Calu3 (cell line): ENCODE results near the gene STK10. TPM values are rescaled to one million over a fixed set of nuclear protein-coding genes. Genes with fewer than 3 reads are reported as not detected.

Source experiments
- BruUV-seq: library from RNA; stranded (reverse); fragments of 400-500 nt; replicated peaks from 2 replicates; lab custom pipeline; 2021; lab: Mats Ljungman, UMichigan
- CTCF ChIA-PET: fragments of 300-600 bp; sonication (Branson Sonifier 250); formaldehyde crosslinking; loops from one replicate; lab custom pipeline; 2022; ENCODE audit warnings: antibody characterized with exemption; lab: Charles Lee
- DNase-seq: peaks from one replicate; pipeline ENCODE4 v3.0.0; 2022
- H3K27ac Mint-ChIP-seq: one replicate; pipeline ENCODE4 v1.8.0; 2022; ENCODE audit warnings: mixed read lengths; ENCODE audit not compliant: unreplicated experiment
- H3K27me3 Mint-ChIP-seq: one replicate; pipeline ENCODE4 v1.8.0; 2022; ENCODE audit warnings: mixed read lengths; ENCODE audit not compliant: unreplicated experiment
- H3K36me3 Mint-ChIP-seq: one replicate; pipeline ENCODE4 v1.8.0; 2022; ENCODE audit warnings: mild to moderate bottlenecking, moderate library complexity, mixed read lengths; ENCODE audit not compliant: insufficient read depth, unreplicated experiment
- H3K4me1 Mint-ChIP-seq: one replicate; pipeline ENCODE4 v1.8.0; 2022; ENCODE audit warnings: mild to moderate bottlenecking, low read depth, mixed read lengths; ENCODE audit not compliant: unreplicated experiment
- H3K4me3 Mint-ChIP-seq: one replicate; pipeline ENCODE4 v1.8.0; 2022; ENCODE audit warnings: mild to moderate bottlenecking, low read depth, moderate library complexity, mixed read lengths; ENCODE audit not compliant: unreplicated experiment
- H3K9me3 Mint-ChIP-seq: one replicate; pipeline ENCODE4 v1.8.0; 2022; ENCODE audit warnings: low read depth, mixed read lengths; ENCODE audit not compliant: unreplicated experiment
- CTCF ChIP-seq: fragments of 200-600 bp; IDR thresholded peaks from one replicate; pipeline ENCODE4 v1.8.0; 2022; ENCODE audit warnings: antibody characterized with exemption; ENCODE audit not compliant: unreplicated experiment
- intact Hi-C: fragments of 100-400 bp; cut with micrococcal nuclease; formaldehyde crosslinking; loops from one replicate; pipeline ENCODE4 v1.10.0; 2022; ENCODE audit not compliant: unreplicated experiment
- total RNA-seq: library from RNA; stranded (reverse); gene quantifications from 2 replicates; pipeline ENCODE4 v1.2.3, GENCODE V29; 2022

Gene STK10
- total RNA-seq, 1 experiment from 2014 or later, result 27.4 TPM

GRCh38 chr5:172140866-172141265 lies 47.2 kb downstream of the STK10 start:
- CTCF ChIA-PET, result interaction anchor here (0.6 kb wide), 1 partner anchor 752 kb away, joined by 3 read pairs; no protein-coding TSS in a partner anchor
- Mint-ChIP-seq H3K4me1 (peaks cover 28% of the 10 kb centered on the region), H3K27ac (no peak overlapping the region), H3K36me3 (no peaks in the 10 kb centered on the region), H3K27me3 (no peaks in the 10 kb centered on the region), H3K4me3 (no peak overlapping the region), H3K9me3 (no peaks in the 10 kb centered on the region)
- no peak for DNase-seq
- intact Hi-C loops, result no loop called here
- no TSS peak for BruUV-seq
- no peak for TF ChIP-seq CTCF

GRCh38 chr5:172140120-172140519 lies 47.9 kb downstream of the STK10 start:
- no peaks in the 10 kb centered on the region for H3K9me3 Mint-ChIP-seq
- no peak overlapping the region for H3K4me3 Mint-ChIP-seq
- CTCF ChIA-PET, result no interaction called here
- TF ChIP-seq CTCF, result no peak
- no peak for DNase-seq
- H3K27me3 Mint-ChIP-seq, result no peaks in the 10 kb centered on the region
- BruUV-seq, result no TSS peak
- H3K4me1 Mint-ChIP-seq, result peaks cover 24% of the 10 kb centered on the region
- no peak overlapping the region for H3K27ac Mint-ChIP-seq
- no peaks in the 10 kb centered on the region for H3K36me3 Mint-ChIP-seq
- intact Hi-C loops, result no loop called here

GRCh38 chr5:172137046-172137445 lies 51.0 kb downstream of the STK10 start:
- Mint-ChIP-seq H3K27ac (no peak overlapping the region), H3K4me3 (no peak overlapping the region), H3K9me3 (no peaks in the 10 kb centered on the region), H3K4me1 (no peaks in the 10 kb centered on the region), H3K36me3 (no peaks in the 10 kb centered on the region), H3K27me3 (no peaks in the 10 kb centered on the region)
- BruUV-seq, result no TSS peak
- intact Hi-C loops, result no loop called here
- CTCF ChIA-PET, result no interaction called here
- TF ChIP-seq CTCF, result no peak
- no peak for DNase-seq

- Mint-ChIP-seq H3K27ac (no peak overlapping the region), H3K27me3 (no peaks in the 10 kb centered on the region), H3K4me1 (no peaks in the 10 kb centered on the region), H3K9me3 (no peaks in the 10 kb centered on the region), H3K36me3 (no peaks in the 10 kb centered on the region), H3K4me3 (no peak overlapping the region)
- TF ChIP-seq CTCF, result no peak
- no peak for DNase-seq
- CTCF ChIA-PET, result interaction anchor here (0.7 kb wide), 1 partner anchor 537 kb away, joined by 3 read pairs; no protein-coding TSS in a partner anchor
- BruUV-seq, result no TSS peak
- intact Hi-C loops, result no loop called here
These were observed 54.5 kb downstream of the STK10 start for GRCh38 chr5:172133359-172134029.
